Neutrophil (primary cell): ENCODE measurements around the gene CNTNAP2.

ENCODE experiments used
- H3K27ac ChIP-seq: fragments of 200-600 bp; sonication (generic); 2 replicates; pipeline ENCODE4 v1.5.1; 2016; ENCODE audit warnings: mild to moderate bottlenecking, moderate library complexity
- H3K27me3 ChIP-seq: fragments of 200-600 bp; sonication (generic); 2 replicates; pipeline ENCODE4 v1.6.0; 2016; ENCODE audit warnings: mild to moderate bottlenecking
- H3K36me3 ChIP-seq: fragments of 200-600 bp; sonication (generic); 2 replicates; pipeline ENCODE4 v1.5.1; 2017
- H3K4me1 ChIP-seq, 2 experiments: fragments of 200-600 bp in 1 of 2; sonication (generic) in 1 of 2; 1 replicate in 1 of 2; 2 replicates in 1 of 2; pipeline versions ENCODE4 v1.5.1 to v1.6.1; 2013 to 2016; ENCODE audit warnings: low read depth in 1 of 2, low read length in 1 of 2, mild to moderate bottlenecking in 1 of 2, moderate library complexity in 1 of 2; ENCODE audit not compliant: control insufficient read depth in 1 of 2, insufficient read depth in 1 of 2
- H3K4me3 ChIP-seq, 2 experiments: fragments of 200-600 bp in 1 of 2; sonication (generic) in 1 of 2; 1 replicate in 1 of 2; 2 replicates in 1 of 2; pipeline ENCODE4 v1.5.1; 2013 to 2016; ENCODE audit warnings: low read depth in 1 of 2, low read length in 1 of 2, mild to moderate bottlenecking in 1 of 2, moderate library complexity in 1 of 2
- H3K9me3 ChIP-seq: fragments of 200-600 bp; sonication (generic); 2 replicates; pipeline ENCODE4 v1.5.1; 2016
- CTCF ChIP-seq: fragments of 200-600 bp; sonication (generic); IDR thresholded peaks from 2 replicates; pipeline ENCODE4 v1.5.1; 2016; ENCODE audit warnings: antibody characterized with exemption

Gene CNTNAP2

DNA sequence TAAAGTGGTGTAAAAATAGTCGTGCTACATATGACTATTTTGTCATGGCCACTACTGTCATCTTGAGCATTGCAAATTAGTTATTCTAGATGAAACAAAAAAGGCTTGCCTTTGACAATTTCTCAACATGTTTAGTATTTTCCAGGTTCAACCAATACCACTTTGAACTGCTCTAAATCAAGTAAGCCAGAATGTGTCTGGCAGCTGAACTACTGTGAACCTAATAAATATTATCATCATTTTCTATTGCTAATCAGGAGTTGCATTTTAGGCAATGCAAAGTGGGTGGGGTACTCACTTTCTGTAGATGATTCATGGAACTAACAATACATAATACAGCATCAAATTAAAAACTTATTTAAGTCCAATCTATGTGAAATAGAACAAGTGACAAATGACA, 877.2 kb downstream of the CNTNAP2 start:
- Histone ChIP-seq H3K27me3 (no peaks in the 10 kb centered on the region), H3K4me1 (no peaks in the 10 kb centered on the region), H3K4me3 (no peak overlapping the region), H3K9me3 (no peaks in the 10 kb centered on the region), H3K36me3 (no peaks in the 10 kb centered on the region), H3K27ac (no peak overlapping the region)
- no peak for TF ChIP-seq CTCF

DNA sequence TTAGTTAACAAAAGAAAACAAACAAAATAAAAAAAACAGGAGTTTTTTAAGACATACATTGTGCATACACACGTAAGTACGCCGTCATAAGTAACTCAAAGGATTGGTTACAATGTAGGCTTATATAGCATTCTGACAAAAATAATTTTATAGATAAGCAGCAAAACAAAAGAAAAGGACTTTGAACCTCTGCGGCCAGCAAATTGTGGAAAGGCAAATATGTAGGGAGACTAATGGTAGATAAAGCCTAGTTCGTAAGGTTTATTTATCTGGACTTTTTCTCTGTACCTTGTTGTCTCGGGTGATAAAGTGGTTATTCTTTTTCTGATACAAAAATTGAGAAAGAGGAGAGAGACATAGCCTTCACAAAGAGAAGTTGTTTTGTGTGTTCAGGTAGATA, 891.9 kb downstream of the CNTNAP2 start:
- H3K36me3 ChIP-seq, result no peaks in the 10 kb centered on the region
- H3K27me3 ChIP-seq, result no peaks in the 10 kb centered on the region
- H3K27ac ChIP-seq, result no peak overlapping the region
- TF ChIP-seq CTCF, result no peak
- H3K4me1 ChIP-seq, result no peaks in the 10 kb centered on the region
- H3K4me3 ChIP-seq, result no peak overlapping the region
- H3K9me3 ChIP-seq, result no peaks in the 10 kb centered on the region

DNA sequence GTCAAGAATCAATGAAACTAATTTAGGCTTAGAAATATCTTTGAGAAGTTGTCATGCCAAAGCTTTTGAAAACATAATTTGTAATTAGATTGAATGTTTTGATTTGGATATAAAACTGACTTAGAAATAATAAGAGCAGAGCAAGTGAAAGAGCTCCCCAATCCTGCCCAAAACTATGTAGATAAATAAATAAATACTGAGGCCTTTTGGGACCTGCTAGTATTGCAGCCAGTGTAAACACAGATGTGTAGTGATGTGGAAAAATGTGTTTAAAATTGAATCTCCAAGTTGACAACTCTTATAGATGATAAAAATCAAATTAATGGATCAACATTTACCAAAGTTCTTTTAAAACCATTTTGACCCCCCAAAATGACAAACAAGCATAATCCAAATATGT, 896.1 kb downstream of the CNTNAP2 start:
- Histone ChIP-seq H3K27me3 (no peaks in the 10 kb centered on the region), H3K9me3 (no peaks in the 10 kb centered on the region), H3K36me3 (no peaks in the 10 kb centered on the region), H3K4me1 (no peaks in the 10 kb centered on the region), H3K4me3 (no peak overlapping the region), H3K27ac (no peak overlapping the region)
- no peak for TF ChIP-seq CTCF

GRCh38 chr7:147013825-147014224, 897.2 kb downstream of the CNTNAP2 start:
- Histone ChIP-seq H3K4me1 (no peaks in the 10 kb centered on the region), H3K9me3 (no peaks in the 10 kb centered on the region), H3K4me3 (no peak overlapping the region), H3K27ac (no peak overlapping the region), H3K36me3 (no peaks in the 10 kb centered on the region), H3K27me3 (no peaks in the 10 kb centered on the region)
- no peak for TF ChIP-seq CTCF

GRCh38 chr7:147014286-147014955, 897.8 kb downstream of the CNTNAP2 start:
- no peak for TF ChIP-seq CTCF
- no peaks in the 10 kb centered on the region for H3K27me3 ChIP-seq
- H3K4me3 ChIP-seq, result no peak overlapping the region
- H3K9me3 ChIP-seq, result no peaks in the 10 kb centered on the region
- H3K36me3 ChIP-seq, result no peaks in the 10 kb centered on the region
- H3K4me1 ChIP-seq, result no peaks in the 10 kb centered on the region
- no peak overlapping the region for H3K27ac ChIP-seq
